Measurements from ENCODE around the gene NIPAL1.
"Not testable (repeated sequence)": the region's sequence is repeated elsewhere in the genome, so short reads cannot be mapped to it uniquely, and the experiment has no call there.

NIPAL1 gene

GRCh38 chr4:48016141-48017107 is at the start of gene NIPAL1, which contains the start of gene CNGA1:
NIPAL1 (plus strand) TSS chr4:48016772; CDS start chr4:48016840, 68 bp downstream.
CNGA1 (minus strand) TSS chr4:48016681; CDS start chr4:47952689, 63,992 bp downstream.
- peak; percentile 80 to 81 for DNase-seq

GRCh38 chr4:47968847-47969246 is 47.7 kb upstream of the NIPAL1 start:
- DNase-seq: no peak

- DNase-seq: no peak
Measured at GRCh38 chr4:47972181-47972580, 44.4 kb upstream of the NIPAL1 start.

GRCh38 chr4:47972721-47973120 is 43.9 kb upstream of the NIPAL1 start:
- no peak for DNase-seq

GRCh38 chr4:47974566-47974965 is 42.0 kb upstream of the NIPAL1 start:
- DNase-seq: no peak

- no peak for DNase-seq
Measured at GRCh38 chr4:47990145-47990544, 26.4 kb upstream of the NIPAL1 start.

- not testable (repeated sequence) for DNase-seq
Measured at GRCh38 chr4:47992475-47992874, 24.1 kb upstream of the NIPAL1 start.

- DNase-seq: no peak
Measured at GRCh38 chr4:47996021-47996420, 20.6 kb upstream of the NIPAL1 start.

- no peak for DNase-seq
Measured at GRCh38 chr4:48002267-48002666, 14.3 kb upstream of the NIPAL1 start.

- DNase-seq: peak; percentile 54 to 58
Measured at GRCh38 chr4:48003568-48003967, 13.0 kb upstream of the NIPAL1 start.

GRCh38 chr4:48005781-48006180 is 10.8 kb upstream of the NIPAL1 start:
- DNase-seq: no peak

GRCh38 chr4:48008021-48008596 is 8.5 kb upstream of the NIPAL1 start:
- no peak for DNase-seq

- DNase-seq: not testable (repeated sequence)
Measured at GRCh38 chr4:48010906-48011305, 5.7 kb upstream of the NIPAL1 start.

GRCh38 chr4:48011722-48012121 is 4.8 kb upstream of the NIPAL1 start:
- DNase-seq: no peak

GRCh38 chr4:48012824-48013223 is 3.7 kb upstream of the NIPAL1 start:
- no peak for DNase-seq

GRCh38 chr4:48015216-48015615 is 1.4 kb upstream of the NIPAL1 start:
- no peak for DNase-seq

- no peak for DNase-seq
Measured at GRCh38 chr4:48015678-48016077, 894 bp upstream of the NIPAL1 start.

- DNase-seq: peak; percentile 60 to 68
Measured at GRCh38 chr4:48017108-48017571, 568 bp downstream of the NIPAL1 start.

- no peak for DNase-seq
Measured at GRCh38 chr4:48018112-48018511, 1.5 kb downstream of the NIPAL1 start.

- DNase-seq: no peak
Measured at GRCh38 chr4:48021100-48021499, 4.5 kb downstream of the NIPAL1 start.

GRCh38 chr4:48022192-48022799 is 5.7 kb downstream of the NIPAL1 start:
- DNase-seq: no peak

GRCh38 chr4:48024522-48024921 is 8.0 kb downstream of the NIPAL1 start:
- no peak for DNase-seq

GRCh38 chr4:48025005-48025404 is 8.4 kb downstream of the NIPAL1 start:
- DNase-seq: no peak

- no peak for DNase-seq
Measured at GRCh38 chr4:48027653-48028052, 11.1 kb downstream of the NIPAL1 start.
